ENCODE results near the gene FAM174C. TPM values are rescaled to one million over a fixed set of nuclear protein-coding genes. Genes with fewer than 3 reads are reported as not detected.
A peak's percentile ranks its signal among the peaks of the same experiment; 100 is the strongest.

Gene FAM174C
- total and polyA plus RNA-seq, 2 donors (not counting 3 experiments of a cell fraction or from before 2014, with no cell fraction given) = 46.7 to 83.9 TPM

- Histone ChIP-seq H4K20me1 (replicated peaks; ENCODE audit: control insufficient read depth, extremely low read depth, insufficient read depth, low read length) (no peaks in the 10 kb centered on the region), H3K27ac (ENCODE audit: insufficient read depth, low read depth, low read length) (peak overlapping the region; percentile 50), H3K9ac (replicated peaks; ENCODE audit: extremely low read depth, insufficient read depth, low read length) (peak overlapping the region; percentile 13), H3K79me2 (ENCODE audit: control insufficient read depth, insufficient read depth, low read length) (peaks cover 18% of the 10 kb centered on the region), H3K27me3 (ENCODE audit: control insufficient read depth in 2 of 2, insufficient read depth in 2 of 2, low read length in 2 of 2) (no peaks in the 10 kb centered on the region), H2AFZ (ENCODE audit: low read depth, low read length) (peak overlapping the region; percentile 52), H3K9me3 (replicated peaks; ENCODE audit: control insufficient read depth, insufficient read depth, low read length) (no peaks in the 10 kb centered on the region), H3K4me2 (ENCODE audit: insufficient read depth, low read length) (peak overlapping the region; percentile 43), H3K4me1 (ENCODE audit: control insufficient read depth, extremely low read depth, insufficient read depth, low read length) (peaks cover 41% of the 10 kb centered on the region), H3K36me3 (ENCODE audit: control insufficient read depth in 2 of 2, extremely low read depth in 1 of 2, insufficient read depth in 2 of 2, low read length in 2 of 2) (peaks cover 3 to 6% of the 10 kb centered on the region in 2 experiments), H3K9me1 (replicated peaks; ENCODE audit: control insufficient read depth, extremely low read depth, insufficient read depth, low read length) (no peaks in the 10 kb centered on the region), H3K4me3 (replicated peaks in 1 of 3; ENCODE audit: insufficient read depth in 1 of 3, low read depth in 1 of 3, low read length in 3 of 3) (peak overlapping the region; percentile 23 to 43 (median 37))
- CTCF ChIA-PET = interaction anchor here (0.6 to 7.2 kb wide), 12 partner anchors 9 to 322 kb away, joined by 3 to 1001 read pairs (median 7); partner anchors contain the start of genes ATP5F1D and FAM174C
- no peak for TF ChIP-seq POLR2A (IDR thresholded peaks at IDR 0.05; ENCODE audit: low read depth, low read length)
- TF ChIP-seq CTCF (IDR thresholded peaks at IDR 0.05; ENCODE audit: extremely low read depth in 1 of 2, insufficient read depth in 1 of 2, low read depth in 1 of 2, low read length in 2 of 2) = no peak
- TF ChIP-seq JUN (IDR thresholded peaks at IDR 0.05; ENCODE audit: borderline replicate concordance, insufficient read depth, insufficient read length, low read depth) = no peak
- no peak for TF ChIP-seq EZH2 (IDR thresholded peaks at IDR 0.05; ENCODE audit: borderline replicate concordance, low read depth, low read length, severe bottlenecking)
- no peak for TF ChIP-seq FOS (IDR thresholded peaks at IDR 0.05; ENCODE audit: borderline replicate concordance, insufficient read depth, low read length)
- no peak for TF ChIP-seq GATA2 (IDR thresholded peaks at IDR 0.05; ENCODE audit: insufficient read depth, insufficient read length, low read depth, low read length)
- no peak for TF ChIP-seq MYC (IDR thresholded peaks at IDR 0.05; ENCODE audit: low read depth, low read length)
- TF ChIP-seq POLR2AphosphoS5 (IDR thresholded peaks at IDR 0.05; ENCODE audit: insufficient read depth, low read depth, low read length) = no peak
- no peak for TF ChIP-seq MAX (IDR thresholded peaks at IDR 0.05; ENCODE audit: insufficient read depth, insufficient read length)
- POLR2A ChIA-PET = interaction anchor here (0.6 to 2.3 kb wide), 8 partner anchors 8 to 521 kb away, joined by 3 to 24 read pairs (median 5); partner anchors contain the start of genes ATP5F1D and MIDN
- intact Hi-C loops (cut with micrococcal nuclease) = loop anchor here (1.0 kb wide), 3 partner anchors 17 to 45 kb away; no protein-coding TSS in a partner anchor
- FAIRE-seq (peak; percentile 80), DNase-seq (ENCODE audit: low read depth, low spot score) (peak; percentile 70)
- dilution Hi-C loops (cut with MboI; ENCODE audit: extremely low pct_ligation_motif_present, low sequenced_read_pairs) = no loop called here
- no TSS peak for BruUV-seq (replicated peaks)
These were observed 9.0 kb upstream of the FAM174C start for GRCh38 chr19:1266129-1266915.
